ENCODE measurements around the gene NAIF1.

The NAIF1 gene

DNA sequence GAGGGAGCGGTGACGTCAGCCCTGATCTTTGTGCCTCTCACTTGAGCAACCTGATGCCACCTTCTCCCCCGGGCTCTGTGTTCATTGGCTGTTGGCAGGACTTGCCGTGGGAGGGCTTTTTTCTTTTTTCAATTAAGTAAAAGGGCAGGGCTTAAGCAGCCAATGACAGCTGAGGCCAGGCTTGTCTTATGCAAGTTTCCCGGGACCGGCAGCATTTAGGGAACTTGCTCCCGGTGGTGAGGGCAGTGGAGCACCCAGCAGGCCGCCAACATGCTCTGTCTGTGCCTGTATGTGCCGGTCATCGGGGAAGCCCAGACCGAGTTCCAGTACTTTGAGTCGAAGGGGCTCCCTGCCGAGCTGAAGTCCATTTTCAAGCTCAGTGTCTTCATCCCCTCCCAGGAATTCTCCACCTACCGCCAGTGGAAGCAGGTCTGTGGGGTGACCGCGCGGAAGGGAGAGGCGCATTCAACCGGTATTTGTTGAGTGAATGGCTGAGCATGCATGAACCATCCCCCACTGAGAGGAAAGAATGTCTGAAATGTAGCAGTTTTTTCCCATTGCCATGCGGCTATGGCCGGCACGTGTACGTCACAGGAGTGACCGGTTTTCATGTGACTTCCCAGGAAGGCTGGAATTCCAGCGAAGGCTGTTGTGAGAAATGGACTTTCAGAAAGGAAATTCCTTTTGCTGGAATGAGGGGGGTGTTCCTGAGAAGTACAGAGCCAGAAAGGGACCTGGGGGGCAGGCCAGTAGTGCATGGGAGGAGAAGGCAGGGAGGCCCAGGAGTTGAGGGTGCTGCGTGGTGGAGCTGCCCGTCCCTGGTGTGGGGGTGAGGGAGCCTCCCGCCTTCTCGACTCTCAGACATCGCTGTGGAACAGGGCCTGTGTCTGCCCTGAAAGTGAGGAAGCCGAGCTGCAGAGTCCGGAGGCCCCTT, 31.4 kb upstream of the NAIF1 start:
- no peak overlapping the region for H3K27ac ChIP-seq
- H3K36me3 ChIP-seq (ENCODE audit: insufficient read depth, low read length): peaks cover 24% of the 10 kb centered on the region; the same call in 1 of the 2 replicates
- H3K9ac ChIP-seq (ENCODE audit: insufficient read length): no peak overlapping the region
- TF ChIP-seq EZH2 (IDR thresholded peaks at IDR 0.05) (no peak), FOXP2 (optimal IDR thresholded peaks at IDR 0.05; ENCODE audit: control extremely low read depth, extremely low read length, insufficient read depth) (no peak), POLR2AphosphoS5 (IDR thresholded peaks at IDR 0.05; ENCODE audit: borderline replicate concordance, low read depth, low read length) (peak; percentile 45; the same call in 1 of the 2 replicates)
- H3K4me3 ChIP-seq: peak overlapping the region; percentile 69
- H3K9me3 ChIP-seq (ENCODE audit: low read depth, low read length): no peaks in the 10 kb centered on the region
- DNase-seq (ENCODE audit: low read depth, low spot score): peak; percentile 78

DNA sequence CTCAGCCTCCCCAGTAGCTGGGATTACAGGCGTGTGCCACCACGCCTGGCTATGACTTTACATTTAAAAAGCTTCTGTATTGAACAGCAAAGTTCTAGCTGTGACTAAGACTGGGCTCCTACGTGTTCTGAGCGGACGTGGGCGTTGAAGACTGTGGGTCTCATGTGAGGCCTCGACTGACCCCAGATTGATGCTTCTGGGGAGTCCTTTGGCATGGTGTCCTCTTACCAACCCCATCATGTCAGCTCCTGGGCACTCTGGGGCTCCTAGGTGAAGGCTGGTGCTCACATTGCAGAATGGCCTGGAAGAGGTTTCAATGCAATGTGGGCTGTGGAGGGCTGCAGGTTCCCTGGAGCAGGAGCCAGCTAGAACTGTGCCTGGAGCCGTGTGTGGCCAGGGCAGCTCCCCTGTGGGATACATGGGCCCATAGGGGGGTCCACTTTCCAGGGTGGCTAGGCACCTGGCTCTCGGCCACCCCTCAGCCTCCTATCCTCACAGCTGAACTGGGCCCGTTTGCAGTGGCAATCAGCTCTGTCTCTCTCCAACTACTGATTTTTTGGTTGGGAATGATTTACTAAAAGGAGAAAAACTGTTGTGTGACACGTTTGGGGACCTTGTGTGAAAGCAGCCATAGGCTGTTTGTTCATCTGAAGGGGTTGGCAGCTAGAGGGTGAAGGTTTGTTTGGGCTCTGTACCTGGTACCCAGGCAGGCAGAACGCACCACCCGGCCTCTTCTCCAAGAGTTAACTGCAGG, 30.6 kb upstream of the NAIF1 start:
- Histone ChIP-seq H3K36me3 (ENCODE audit: insufficient read depth, low read length) (peaks cover 17% of the 10 kb centered on the region; the same call in 1 of the 2 replicates), H3K27ac (peak overlapping the region; percentile 59), H3K9me3 (ENCODE audit: low read depth, low read length) (no peaks in the 10 kb centered on the region), H3K4me3 (peak overlapping the region; percentile 69), H3K9ac (ENCODE audit: insufficient read length) (peak overlapping the region; percentile 41)
- no peak for TF ChIP-seq POLR2AphosphoS5 (IDR thresholded peaks at IDR 0.05; ENCODE audit: borderline replicate concordance, low read depth, low read length)
- no peak for DNase-seq (ENCODE audit: low read depth, low spot score)

- peak overlapping the region; percentile 67 for H3K27ac ChIP-seq
Measured at GRCh38 chr9:128096616-128097536, 29.8 kb upstream of the NAIF1 start.

DNA sequence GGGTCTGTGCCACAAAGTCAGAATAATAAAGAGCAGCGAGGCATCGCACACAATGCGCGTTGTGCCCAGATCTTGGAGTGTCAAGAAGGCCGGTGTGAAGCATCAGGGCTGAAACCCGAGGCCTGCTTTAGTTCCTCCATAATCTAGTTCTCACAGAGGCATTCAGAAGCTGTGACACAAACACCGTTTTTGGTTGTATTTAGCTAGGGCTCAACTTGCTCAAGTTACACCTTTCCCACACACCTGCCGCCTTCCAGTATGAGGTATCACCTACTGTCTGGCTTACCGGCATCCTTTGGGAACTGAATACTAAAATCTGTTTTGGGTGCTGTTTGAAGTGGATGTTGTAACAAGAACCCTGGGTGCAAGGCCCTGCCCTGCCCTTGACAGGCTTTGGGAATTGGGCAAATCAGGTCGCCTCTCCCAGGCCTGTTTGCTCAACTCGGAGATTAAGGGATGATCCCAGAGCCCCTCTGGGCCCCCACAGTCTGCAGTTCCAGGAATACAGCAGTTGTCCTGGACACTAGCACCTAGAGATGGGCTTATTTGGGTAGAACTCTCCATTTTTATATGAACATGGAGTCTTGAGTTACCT, 27.9 kb upstream of the NAIF1 start:
- H3K36me3 ChIP-seq (ENCODE audit: insufficient read depth, low read length): no peaks in the 10 kb centered on the region
- H3K27ac ChIP-seq: peak overlapping the region; percentile 74; the same call in 1 of the 2 replicates
- no peak for TF ChIP-seq FOXP2 (optimal IDR thresholded peaks at IDR 0.05; ENCODE audit: control extremely low read depth, extremely low read length, insufficient read depth)
- TF ChIP-seq EZH2 (IDR thresholded peaks at IDR 0.05): no peak
- TF ChIP-seq POLR2AphosphoS5 (IDR thresholded peaks at IDR 0.05; ENCODE audit: borderline replicate concordance, low read depth, low read length): no peak
- no peaks in the 10 kb centered on the region for H3K9me3 ChIP-seq (ENCODE audit: low read depth, low read length)
- no peak overlapping the region; the same call in 1 of the 2 replicates for H3K4me3 ChIP-seq
- DNase-seq (ENCODE audit: low read depth, low spot score): no peak
- no peak overlapping the region for H3K9ac ChIP-seq (ENCODE audit: insufficient read length)

More at GRCh38 chr9:128096616-128097536, 29.8 kb upstream of the NAIF1 start:
- TF ChIP-seq FOXP2 (optimal IDR thresholded peaks at IDR 0.05; ENCODE audit: control extremely low read depth, extremely low read length, insufficient read depth): no peak
- TF ChIP-seq EZH2 (IDR thresholded peaks at IDR 0.05): no peak
- no peak for TF ChIP-seq POLR2AphosphoS5 (IDR thresholded peaks at IDR 0.05; ENCODE audit: borderline replicate concordance, low read depth, low read length)
- H3K36me3 ChIP-seq (ENCODE audit: insufficient read depth, low read length): peaks cover 8% of the 10 kb centered on the region; the same call in 1 of the 2 replicates
- H3K9me3 ChIP-seq (ENCODE audit: low read depth, low read length): no peaks in the 10 kb centered on the region
- H3K4me3 ChIP-seq: no peak overlapping the region
- no peak for DNase-seq (ENCODE audit: low read depth, low spot score)
- H3K9ac ChIP-seq (ENCODE audit: insufficient read length): no peak overlapping the region

GRCh38 chr9:128094166-128094949, 27.2 kb upstream of the NAIF1 start:
- no peak for TF ChIP-seq FOXP2 (optimal IDR thresholded peaks at IDR 0.05; ENCODE audit: control extremely low read depth, extremely low read length, insufficient read depth)
- TF ChIP-seq EZH2 (IDR thresholded peaks at IDR 0.05): no peak
- no peak for TF ChIP-seq POLR2AphosphoS5 (IDR thresholded peaks at IDR 0.05; ENCODE audit: borderline replicate concordance, low read depth, low read length)
- Histone ChIP-seq H3K27ac (peak overlapping the region; percentile 74), H3K36me3 (ENCODE audit: insufficient read depth, low read length) (no peaks in the 10 kb centered on the region), H3K9ac (ENCODE audit: insufficient read length) (no peak overlapping the region), H3K9me3 (ENCODE audit: low read depth, low read length) (no peaks in the 10 kb centered on the region), H3K4me3 (peak overlapping the region; percentile 30)
- DNase-seq (ENCODE audit: low read depth, low spot score): peak; percentile 75

- no peaks in the 10 kb centered on the region for H3K36me3 ChIP-seq (ENCODE audit: insufficient read depth, low read length)
- no peak for DNase-seq (ENCODE audit: low read depth, low spot score)
- H3K27ac ChIP-seq: peak overlapping the region; percentile 74
- no peak overlapping the region for H3K4me3 ChIP-seq
- no peaks in the 10 kb centered on the region for H3K9me3 ChIP-seq (ENCODE audit: low read depth, low read length)
- TF ChIP-seq POLR2AphosphoS5 (IDR thresholded peaks at IDR 0.05; ENCODE audit: borderline replicate concordance, low read depth, low read length) (no peak), FOXP2 (optimal IDR thresholded peaks at IDR 0.05; ENCODE audit: control extremely low read depth, extremely low read length, insufficient read depth) (no peak), EZH2 (IDR thresholded peaks at IDR 0.05) (no peak)
- H3K9ac ChIP-seq (ENCODE audit: insufficient read length): no peak overlapping the region
Measured at GRCh38 chr9:128093011-128093410, 25.9 kb upstream of the NAIF1 start.
